ENCODE data around the gene ACKR3.

Gene ACKR3

DNA sequence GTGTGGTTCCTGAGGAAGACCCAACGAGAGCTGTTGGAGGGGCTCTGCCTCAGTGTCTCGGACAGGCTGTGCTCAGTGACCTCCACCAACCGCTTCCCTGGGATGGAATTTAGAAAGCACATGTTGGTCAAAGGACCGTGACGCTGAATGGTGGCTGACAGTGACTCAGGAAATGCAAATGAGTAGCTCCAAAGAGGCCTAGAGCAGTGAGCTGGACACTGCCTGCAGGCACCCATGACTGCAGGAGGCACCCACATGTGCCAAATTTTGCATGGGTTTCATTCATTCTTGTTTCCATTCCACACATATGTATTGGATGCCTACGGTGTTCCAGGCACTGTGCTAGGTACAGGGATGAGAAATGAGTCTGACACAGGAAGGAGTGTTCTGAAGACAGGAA, 46.4 kb downstream of the ACKR3 start:
- no peak for DNase-seq (ENCODE audit: low spot score)
- no peak overlapping the region for H3K27ac ChIP-seq
- POLR2A ChIA-PET (ENCODE audit: low non-redundant PET), result no interaction called here
- CTCF ChIA-PET, result no interaction called here
- no peak for TF ChIP-seq CTCF (conservative IDR thresholded peaks at IDR 0.05; ENCODE audit: low read depth)

DNA sequence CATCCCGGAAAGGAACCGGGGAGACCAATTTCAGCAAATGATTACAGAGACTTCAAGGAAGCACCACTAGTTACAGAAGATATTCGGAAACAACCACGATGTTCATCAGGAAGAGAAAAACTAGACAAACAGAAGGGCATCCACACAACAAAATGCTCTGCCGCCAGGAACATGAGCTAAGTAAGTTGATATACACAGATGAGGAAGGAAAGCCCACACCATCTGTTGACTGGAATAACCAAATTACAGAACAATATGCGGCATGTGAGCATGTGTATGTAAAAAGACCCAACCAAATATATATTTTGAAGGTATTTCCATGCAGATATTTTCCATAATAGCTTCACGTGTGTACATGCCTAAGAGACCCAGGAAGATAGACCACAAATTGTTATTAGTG, 47.0 kb downstream of the ACKR3 start:
- CTCF ChIA-PET, result no interaction called here
- POLR2A ChIA-PET (ENCODE audit: low non-redundant PET), result no interaction called here
- DNase-seq (ENCODE audit: low spot score), result no peak
- no peak for TF ChIP-seq CTCF (conservative IDR thresholded peaks at IDR 0.05; ENCODE audit: low read depth)
- H3K27ac ChIP-seq, result no peak overlapping the region

DNA sequence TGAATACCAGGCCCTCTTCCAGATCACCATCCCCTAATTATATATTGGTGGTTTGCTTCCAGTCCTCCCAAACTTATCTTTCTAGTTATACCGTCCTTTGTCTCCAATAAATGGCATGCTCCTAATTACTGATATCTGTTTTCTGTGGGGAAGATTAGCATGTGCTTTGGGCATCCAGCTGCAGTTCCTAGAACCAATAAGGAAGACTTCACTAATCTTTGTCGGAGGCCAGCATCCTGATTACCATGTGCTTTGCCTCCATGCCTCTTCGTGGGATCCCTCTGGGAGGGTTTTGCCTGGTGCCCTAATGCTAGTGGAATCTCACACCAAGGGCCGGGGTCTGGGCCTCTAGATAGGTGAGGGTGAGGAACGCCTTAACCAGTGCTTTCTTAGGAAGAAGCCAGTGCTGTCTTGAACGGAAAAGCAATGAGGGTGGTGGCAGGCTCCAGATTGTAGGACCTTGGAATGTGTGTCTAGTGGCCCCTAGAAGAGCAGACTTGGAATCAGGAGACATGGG, 47.7 kb downstream of the ACKR3 start:
- TF ChIP-seq CTCF (conservative IDR thresholded peaks at IDR 0.05; ENCODE audit: low read depth), result no peak
- CTCF ChIA-PET, result no interaction called here

DNA sequence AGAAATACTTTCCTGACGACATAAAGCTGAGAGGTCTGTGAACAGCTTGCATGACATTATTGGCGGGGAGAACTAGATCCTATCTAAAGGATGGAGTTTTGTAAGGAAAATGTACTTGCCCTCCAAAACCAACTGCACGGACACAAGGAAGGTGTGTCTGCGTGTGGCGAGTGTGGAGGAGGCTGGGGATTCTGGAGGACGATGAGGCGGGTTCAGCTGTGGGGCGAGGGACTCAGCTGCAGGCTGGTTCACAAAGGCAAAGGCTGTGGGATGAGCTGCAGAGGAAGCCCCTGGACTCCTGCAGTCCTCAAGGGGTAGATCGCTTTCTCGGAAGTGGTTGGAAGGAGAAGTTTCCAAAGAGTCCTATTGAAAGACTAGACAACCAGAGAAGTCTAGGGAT, 48.2 kb downstream of the ACKR3 start:
- H3K27ac ChIP-seq, result no peak overlapping the region
- ChIA-PET CTCF (no interaction called here), POLR2A (ENCODE audit: low non-redundant PET) (no interaction called here)
- DNase-seq (ENCODE audit: low spot score), result no peak
- no peak for TF ChIP-seq CTCF (conservative IDR thresholded peaks at IDR 0.05; ENCODE audit: low read depth)

More for the DNA sequence above, 47.7 kb downstream of the ACKR3 start:
- POLR2A ChIA-PET (ENCODE audit: low non-redundant PET), result no interaction called here
- no peak for DNase-seq (ENCODE audit: low spot score)
- no peak overlapping the region for H3K27ac ChIP-seq

DNA sequence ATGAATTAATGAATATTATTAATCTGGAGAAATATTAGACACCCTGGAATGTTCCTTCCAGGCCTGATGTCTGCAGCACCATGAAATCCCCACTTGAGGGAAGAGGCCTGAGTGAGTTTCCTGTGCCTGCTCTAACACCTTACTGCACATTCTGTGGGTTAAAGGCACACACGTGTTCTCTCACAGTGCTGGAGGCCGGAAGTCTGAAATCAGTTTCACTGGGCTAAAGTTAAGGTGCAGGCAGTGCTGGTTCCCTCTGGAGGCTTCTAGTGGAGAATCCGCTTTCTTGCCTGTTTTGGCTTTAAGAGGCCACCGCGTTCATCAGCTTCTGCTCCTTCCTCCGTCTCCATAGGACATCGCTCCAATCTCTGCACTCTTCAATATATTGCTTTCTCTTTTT, 48.7 kb downstream of the ACKR3 start:
- ChIA-PET POLR2A (ENCODE audit: low non-redundant PET) (interaction anchor here (0.6 kb wide), 1 partner anchor 301 kb away, joined by 3 read pairs; no protein-coding TSS in a partner anchor), CTCF (no interaction called here)
- no peak for DNase-seq (ENCODE audit: low spot score)
- no peak for TF ChIP-seq CTCF (conservative IDR thresholded peaks at IDR 0.05; ENCODE audit: low read depth)
- no peak overlapping the region for H3K27ac ChIP-seq

DNA sequence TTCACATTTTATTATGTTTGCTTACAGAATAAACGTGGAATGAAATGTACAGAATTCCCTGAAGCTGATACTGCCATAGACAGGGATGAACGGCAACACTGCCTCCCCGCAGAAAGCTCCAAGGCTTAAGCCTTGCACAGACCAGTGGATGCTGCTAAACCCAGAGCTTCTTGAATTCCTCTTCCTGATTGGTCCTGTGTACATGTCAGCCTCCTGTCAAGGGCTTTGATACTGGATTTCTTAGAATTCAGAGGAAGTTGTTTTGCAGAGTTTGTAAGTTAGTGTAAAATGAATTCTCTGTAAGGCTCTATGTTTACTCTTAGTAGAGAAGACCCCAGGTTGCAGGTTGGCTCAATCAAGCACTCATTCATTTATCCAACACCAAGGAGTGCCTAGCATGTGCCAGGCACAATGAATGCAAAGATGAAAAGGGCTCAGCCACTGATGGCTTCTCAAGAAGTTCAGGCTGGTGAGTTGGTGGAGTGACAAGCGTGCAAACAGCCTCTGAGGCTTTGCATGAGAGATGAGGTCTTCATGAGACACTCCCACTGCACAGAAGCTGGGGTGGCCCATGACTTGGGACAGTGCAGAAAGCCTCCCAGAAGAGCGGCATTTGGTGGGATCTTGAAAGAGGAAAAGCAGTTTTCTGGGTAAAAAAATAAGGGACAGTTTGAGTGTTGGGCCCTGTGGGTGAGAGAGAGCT, 50.4 kb downstream of the ACKR3 start:
- DNase-seq (ENCODE audit: low spot score), result no peak
- CTCF ChIA-PET, result interaction anchor here (0.7 kb wide), 1 partner anchor 252 kb away, joined by 4 read pairs; no protein-coding TSS in a partner anchor
- H3K27ac ChIP-seq, result no peak overlapping the region
- POLR2A ChIA-PET (ENCODE audit: low non-redundant PET), result no interaction called here
- TF ChIP-seq CTCF (conservative IDR thresholded peaks at IDR 0.05; ENCODE audit: low read depth), result no peak
